ENCODE results near the gene RAB8B. TPM values are rescaled to one million over a fixed set of nuclear protein-coding genes. Genes with fewer than 3 reads are reported as not detected.

Gene RAB8B
- total and polyA plus RNA-seq, 11 donors = 2.5 to 32.6 (median 8.1) TPM

DNA sequence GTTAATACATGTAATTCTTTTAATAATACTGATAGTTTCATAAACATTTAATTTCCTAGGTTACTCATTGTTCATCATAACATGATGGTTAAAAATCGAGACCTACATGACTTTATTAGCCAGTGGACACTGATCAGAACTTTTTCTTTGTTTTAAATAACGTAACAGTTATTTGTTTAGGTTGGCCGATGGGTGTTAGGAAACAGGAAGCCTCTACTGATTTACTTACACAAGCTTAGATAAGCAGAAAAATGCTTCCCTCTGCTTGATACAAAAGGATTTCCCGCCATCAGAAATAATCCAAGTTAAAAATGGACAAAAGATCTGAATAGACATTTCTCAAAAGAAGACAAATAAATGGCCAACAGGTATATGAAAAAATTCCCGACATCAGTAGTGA, 71.4 kb downstream of the RAB8B start:
- DNase-seq (no peak), ATAC-seq (no peak)
- WGBS, 4 donors = 60 to 69% (median 65%) methylated on average over 5 of the region's 5 CpGs
- no peak overlapping the region for H3K27ac ChIP-seq
- intact Hi-C loops (cut with DNase I) = no loop called here
- TF ChIP-seq CTCF (IDR thresholded peaks at IDR 0.05) = no peak
- TF ChIP-seq POLR2A (IDR thresholded peaks at IDR 0.05) = no peak
- H3K36me3 ChIP-seq = peaks cover 2 to 95% (median 41%) of the 10 kb centered on the region in 9 donors
- H3K9me3 ChIP-seq = no peaks in the 10 kb centered on the region
- H3K4me1 ChIP-seq = peaks cover 0 to 10% (median 0%) of the 10 kb centered on the region in 12 donors
- H3K27me3 ChIP-seq = no peaks in the 10 kb centered on the region
- H3K4me3 ChIP-seq = no peak overlapping the region

- Histone ChIP-seq H3K4me1 (peaks cover 0 to 10% (median 0%) of the 10 kb centered on the region in 12 donors), H3K4me3 (no peak overlapping the region), H3K9me3 (no peaks in the 10 kb centered on the region), H3K36me3 (peaks cover 2 to 96% (median 41%) of the 10 kb centered on the region in 9 donors), H3K27ac (no peak overlapping the region), H3K27me3 (no peaks in the 10 kb centered on the region)
- no peak for TF ChIP-seq POLR2A (IDR thresholded peaks at IDR 0.05)
- TF ChIP-seq CTCF (IDR thresholded peaks at IDR 0.05) = no peak
- ATAC-seq (no peak), DNase-seq (no peak)
- intact Hi-C loops (cut with DNase I) = no loop called here
Measured at GRCh38 chr15:63261311-63261710, 71.9 kb downstream of the RAB8B start.

- Histone ChIP-seq H3K9me3 (no peaks in the 10 kb centered on the region), H3K4me1 (peaks cover 0 to 10% (median 0%) of the 10 kb centered on the region in 12 donors), H3K27ac (no peak overlapping the region), H3K4me3 (no peak overlapping the region), H3K27me3 (no peaks in the 10 kb centered on the region), H3K36me3 (peaks cover 2 to 93% (median 39%) of the 10 kb centered on the region in 9 donors)
- no peak for ATAC-seq
- intact Hi-C loops (cut with DNase I) = no loop called here
- 87 to 97% (median 96%) methylated on average over 6 of the region's 6 CpGs for WGBS, 4 donors
- TF ChIP-seq CTCF (IDR thresholded peaks at IDR 0.05) (no peak), POLR2A (IDR thresholded peaks at IDR 0.05) (no peak)
- no peak for DNase-seq
Measured at GRCh38 chr15:63263519-63263918, 74.1 kb downstream of the RAB8B start.

DNA sequence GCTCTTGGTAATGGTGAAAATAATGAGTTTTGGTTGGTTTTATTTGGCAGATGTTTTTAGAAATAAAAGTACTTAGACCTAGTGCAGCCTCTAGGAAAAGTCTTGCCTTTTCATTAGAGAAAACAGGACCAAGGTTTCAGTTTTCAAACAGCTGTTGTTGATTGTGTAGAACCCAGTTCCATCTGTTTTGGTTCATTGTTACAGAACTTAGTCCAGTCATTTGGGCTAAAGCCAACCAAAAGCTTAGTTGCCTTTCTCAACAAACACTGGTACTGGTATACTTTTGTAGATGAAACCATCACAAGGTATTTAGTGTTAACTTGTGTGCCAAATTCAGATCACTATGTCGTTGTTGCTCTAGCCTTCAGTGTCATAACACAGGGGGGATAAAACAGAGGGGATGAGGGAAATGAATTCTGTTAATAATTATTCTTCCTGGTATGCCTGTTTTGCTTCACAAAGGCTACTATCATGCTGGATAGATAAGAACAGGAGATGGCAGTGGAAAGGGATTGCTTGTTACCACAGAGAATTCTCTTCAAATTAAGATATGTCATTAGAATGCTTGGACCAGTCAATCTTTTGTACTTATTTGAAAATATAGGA, 75.4 kb downstream of the RAB8B start:
- no peak overlapping the region for H3K27ac ChIP-seq
- peaks cover 0 to 10% (median 0%) of the 10 kb centered on the region in 12 donors for H3K4me1 ChIP-seq
- H3K9me3 ChIP-seq = no peaks in the 10 kb centered on the region
- intact Hi-C loops (cut with DNase I) = loop anchor here in 1 of 10 donors (5.0 kb wide), 1 partner anchor 62 kb away; no protein-coding TSS in a partner anchor
- H3K4me3 ChIP-seq = no peak overlapping the region
- peaks cover 2 to 80% (median 32%) of the 10 kb centered on the region in 9 donors for H3K36me3 ChIP-seq
- DNase-seq (no peak), ATAC-seq (no peak)
- 55 to 84% (median 72%) methylated on average over 1 of the region's 1 CpG for WGBS, 4 donors
- no peaks in the 10 kb centered on the region for H3K27me3 ChIP-seq
- no peak for TF ChIP-seq POLR2A (IDR thresholded peaks at IDR 0.05)
- TF ChIP-seq CTCF (IDR thresholded peaks at IDR 0.05) = no peak

Data from heart left ventricle (tissue), 16 donors.